Dendritic cell treated with granulocyte-macrophage colony-stimulating factor and Interleukin-4, amounts not matched to agents 40 ng/mL and 50 ng/mL, for 4 days (primary cell): Measurements from ENCODE around the gene EDARADD.
"Not testable (repeated sequence)": the region's sequence is repeated elsewhere in the genome, so short reads cannot be mapped to it uniquely, and the experiment has no call there.

Experiments
- H3K27ac Mint-ChIP-seq: one replicate; pipeline ENCODE4 v1.8.0; 2022; ENCODE audit warnings: mild to moderate bottlenecking, mixed read lengths
- H3K27me3 Mint-ChIP-seq: one replicate; pipeline ENCODE4 v1.8.0; 2022; ENCODE audit warnings: mild to moderate bottlenecking, mixed read lengths
- H3K36me3 Mint-ChIP-seq: one replicate; pipeline ENCODE4 v1.8.0; 2022; ENCODE audit warnings: low read depth, mixed read lengths
- H3K4me1 Mint-ChIP-seq: one replicate; pipeline ENCODE4 v1.8.0; 2022; ENCODE audit warnings: low read depth, mixed read lengths
- H3K4me3 Mint-ChIP-seq: one replicate; pipeline ENCODE4 v1.8.0; 2022; ENCODE audit warnings: mild to moderate bottlenecking, moderate library complexity, mixed read lengths
- H3K9me3 Mint-ChIP-seq: one replicate; pipeline ENCODE4 v1.8.0; 2022; ENCODE audit warnings: mixed read lengths
- intact Hi-C: fragments of 100-400 bp; cut with micrococcal nuclease; formaldehyde crosslinking; loops from one replicate; pipeline ENCODE4 v1.15.0; 2022

The EDARADD gene

DNA sequence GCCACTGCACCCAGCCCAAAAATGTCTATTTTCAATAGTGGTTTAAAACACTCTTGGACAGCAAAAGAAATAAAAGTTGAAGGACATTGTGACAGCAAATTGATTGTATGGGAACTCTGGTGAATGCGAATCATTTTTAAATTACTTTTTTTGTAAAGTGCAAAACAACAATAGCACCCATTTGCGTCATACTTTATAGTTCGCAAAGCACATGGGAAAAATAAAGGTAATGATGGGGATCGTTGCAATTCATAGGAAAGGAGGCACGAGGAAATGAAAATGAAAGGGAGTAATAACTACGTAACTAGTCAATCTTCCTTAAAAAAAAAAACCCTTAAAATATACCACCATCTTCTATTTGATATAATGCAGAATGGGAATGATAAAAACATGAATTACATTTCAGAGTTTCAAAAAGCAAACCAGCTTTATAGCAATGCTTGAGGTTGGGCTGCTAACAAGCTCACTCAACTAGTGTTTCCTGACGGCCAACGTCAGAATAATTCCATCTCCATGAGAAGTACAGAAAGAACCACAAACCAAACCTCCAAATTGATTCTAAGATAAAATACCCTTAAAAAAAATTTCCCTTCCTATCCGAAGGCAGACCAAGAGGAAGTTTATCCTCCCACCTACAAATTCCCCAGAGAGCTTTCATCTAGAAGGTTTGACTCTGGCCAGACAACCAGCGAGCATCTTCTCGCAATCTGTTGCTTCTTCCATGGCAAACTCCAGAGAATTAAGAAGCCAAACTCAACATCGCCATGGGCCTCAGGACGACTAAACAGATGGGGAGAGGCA, at the start of gene EDARADD:
Gene EDARADD, plus strand, starts transcription at position 606 of the 801 bp plus-strand sequence. Its CDS starts 159 bp downstream, at position 765.
- H3K36me3 Mint-ChIP-seq, result no peaks in the 10 kb centered on the region
- intact Hi-C loops, result no loop called here
- peak within 1 kb of the TSS; percentile 78 for H3K4me3 Mint-ChIP-seq
- H3K27me3 Mint-ChIP-seq, result peaks cover 28% of the 10 kb centered on the region
- no peaks in the 10 kb centered on the region for H3K9me3 Mint-ChIP-seq
- peaks cover 23% of the 10 kb centered on the region for H3K4me1 Mint-ChIP-seq
- no peak within 1 kb of the TSS for H3K27ac Mint-ChIP-seq

DNA sequence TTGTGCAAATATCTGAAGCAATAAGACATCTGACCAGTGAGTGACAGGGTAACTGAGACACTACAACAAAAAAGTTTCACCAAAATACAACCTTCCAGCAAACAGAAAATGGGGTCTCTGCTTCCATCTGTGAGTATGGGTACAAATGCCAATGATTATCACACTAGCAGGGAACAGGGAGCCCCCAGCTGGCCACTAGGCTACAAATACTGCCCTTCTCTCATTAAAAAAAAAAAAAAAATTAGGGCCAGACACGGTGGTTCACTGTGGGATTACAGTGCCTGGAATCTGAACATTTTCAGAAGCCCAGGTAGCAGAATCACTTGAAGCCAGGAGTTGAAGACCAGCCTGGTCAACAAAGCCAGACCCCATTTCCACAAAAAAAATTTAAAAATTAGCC, 48.4 kb upstream of the EDARADD start:
- H3K36me3 Mint-ChIP-seq, result no peaks in the 10 kb centered on the region
- H3K27me3 Mint-ChIP-seq, result peaks cover 10% of the 10 kb centered on the region
- no peaks in the 10 kb centered on the region for H3K9me3 Mint-ChIP-seq
- no peak overlapping the region for H3K27ac Mint-ChIP-seq
- no peak overlapping the region for H3K4me3 Mint-ChIP-seq
- intact Hi-C loops, result no loop called here
- peaks cover 10% of the 10 kb centered on the region for H3K4me1 Mint-ChIP-seq

DNA sequence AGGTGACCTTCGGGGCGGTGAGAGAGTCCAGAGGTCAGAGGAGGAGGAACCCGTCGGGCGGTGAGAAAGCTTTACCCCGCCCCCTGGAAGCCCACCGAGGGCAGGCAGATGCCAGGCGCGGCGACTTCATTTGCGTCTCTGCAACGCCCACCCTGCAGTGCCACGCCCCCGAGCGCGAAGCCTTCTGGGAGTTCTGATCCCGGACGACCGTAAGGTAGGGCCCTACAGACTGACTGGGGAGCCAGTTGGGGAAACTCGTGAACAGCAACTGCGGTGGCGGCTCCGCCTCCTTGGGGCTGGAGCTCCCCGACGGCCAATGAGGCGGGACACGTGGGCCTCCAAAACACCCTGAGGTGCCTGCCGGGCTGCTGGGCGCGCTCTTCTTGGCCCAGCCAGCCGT, 46.0 kb upstream of the EDARADD start:
- no peaks in the 10 kb centered on the region for H3K9me3 Mint-ChIP-seq
- no peak overlapping the region for H3K27ac Mint-ChIP-seq
- H3K36me3 Mint-ChIP-seq, result no peaks in the 10 kb centered on the region
- peaks cover 9% of the 10 kb centered on the region for H3K4me1 Mint-ChIP-seq
- peaks cover 10% of the 10 kb centered on the region for H3K27me3 Mint-ChIP-seq
- intact Hi-C loops, result no loop called here
- H3K4me3 Mint-ChIP-seq, result no peak overlapping the region

DNA sequence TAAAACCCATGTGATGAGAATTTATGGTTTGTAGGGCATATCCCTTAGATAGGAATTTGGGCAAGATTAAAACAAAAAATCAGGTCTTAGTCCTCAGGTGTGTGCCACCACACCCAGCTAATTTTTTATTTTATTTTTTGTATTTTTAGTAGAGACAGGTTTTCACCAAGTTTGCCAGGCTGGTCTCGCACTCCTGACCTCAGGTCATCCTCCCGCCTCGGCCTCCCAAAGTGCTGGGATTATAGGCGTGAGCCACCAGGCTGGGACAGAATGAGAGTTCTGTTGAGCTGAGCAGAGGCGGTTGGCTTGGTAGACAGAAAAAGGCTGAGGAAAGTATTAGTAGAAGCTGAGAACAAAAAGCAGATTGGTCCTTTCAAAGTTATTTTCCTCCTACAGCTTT, 43.8 kb upstream of the EDARADD start:
- Mint-ChIP-seq H3K36me3 (no peaks in the 10 kb centered on the region), H3K27ac (no peak overlapping the region), H3K4me3 (no peak overlapping the region), H3K27me3 (peaks cover 10% of the 10 kb centered on the region), H3K9me3 (no peaks in the 10 kb centered on the region), H3K4me1 (peaks cover 4% of the 10 kb centered on the region)
- intact Hi-C loops, result no loop called here

DNA sequence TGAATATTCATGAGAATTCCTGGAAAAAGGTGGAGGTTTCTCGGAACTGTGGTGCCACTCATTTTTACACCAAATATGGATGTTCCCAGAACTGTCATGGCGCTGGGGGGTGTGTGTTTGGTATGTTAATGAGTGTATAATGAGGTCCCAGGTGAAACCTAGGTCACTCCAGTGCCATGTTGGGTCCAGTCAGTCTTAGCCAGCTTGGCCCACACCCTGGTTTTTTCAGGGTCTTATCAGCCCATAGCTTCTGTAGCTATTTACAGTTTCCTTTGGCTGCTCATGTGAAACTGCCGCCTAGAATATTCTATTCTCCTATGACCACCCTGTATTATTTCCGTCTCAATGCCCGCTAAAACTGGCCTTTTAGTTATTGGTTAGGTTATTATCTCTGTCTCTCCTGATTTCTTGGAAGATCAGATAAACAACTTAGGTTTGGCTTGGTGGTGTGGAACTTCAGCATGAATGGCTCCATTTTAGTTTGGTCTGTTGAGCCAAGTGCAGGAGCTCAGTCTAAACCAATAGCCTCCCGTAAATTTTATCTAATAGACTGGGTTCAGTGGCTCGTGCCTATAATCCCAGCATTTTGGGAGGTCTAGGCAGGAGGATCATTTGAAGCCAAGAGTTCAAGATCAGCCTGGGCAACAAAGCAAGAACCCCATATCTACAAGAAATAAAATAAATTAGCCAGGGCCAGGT, 42.1 kb upstream of the EDARADD start:
- H3K36me3 Mint-ChIP-seq, result no peaks in the 10 kb centered on the region
- H3K27ac Mint-ChIP-seq, result no peak overlapping the region
- intact Hi-C loops, result no loop called here
- peaks cover 10% of the 10 kb centered on the region for H3K27me3 Mint-ChIP-seq
- H3K4me1 Mint-ChIP-seq, result peaks cover 4% of the 10 kb centered on the region
- no peak overlapping the region for H3K4me3 Mint-ChIP-seq
- no peaks in the 10 kb centered on the region for H3K9me3 Mint-ChIP-seq

DNA sequence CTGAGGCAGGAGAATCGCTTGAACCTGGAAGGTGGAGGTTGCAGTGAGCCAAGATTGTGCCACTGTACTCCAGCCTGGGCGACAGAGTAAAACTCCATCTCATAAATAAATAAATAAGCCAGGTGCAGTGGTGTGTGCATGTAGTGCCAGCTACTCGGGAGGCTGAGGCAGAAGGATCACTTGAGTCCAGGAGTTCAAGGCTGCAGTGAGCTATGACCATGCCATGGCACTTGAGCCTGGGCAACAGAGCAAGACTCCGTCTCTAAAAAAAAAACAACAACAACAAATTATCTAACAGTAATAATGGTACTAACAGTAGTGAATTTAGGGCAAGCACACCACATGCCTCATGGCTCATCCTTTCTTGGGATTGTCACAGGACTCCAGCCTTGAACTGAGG, 41.3 kb upstream of the EDARADD start:
- H3K9me3 Mint-ChIP-seq, H3K36me3 Mint-ChIP-seq, H3K4me1 Mint-ChIP-seq, H3K4me3 Mint-ChIP-seq, H3K27ac Mint-ChIP-seq, H3K27me3 Mint-ChIP-seq, intact Hi-C loops: not testable (repeated sequence)

DNA sequence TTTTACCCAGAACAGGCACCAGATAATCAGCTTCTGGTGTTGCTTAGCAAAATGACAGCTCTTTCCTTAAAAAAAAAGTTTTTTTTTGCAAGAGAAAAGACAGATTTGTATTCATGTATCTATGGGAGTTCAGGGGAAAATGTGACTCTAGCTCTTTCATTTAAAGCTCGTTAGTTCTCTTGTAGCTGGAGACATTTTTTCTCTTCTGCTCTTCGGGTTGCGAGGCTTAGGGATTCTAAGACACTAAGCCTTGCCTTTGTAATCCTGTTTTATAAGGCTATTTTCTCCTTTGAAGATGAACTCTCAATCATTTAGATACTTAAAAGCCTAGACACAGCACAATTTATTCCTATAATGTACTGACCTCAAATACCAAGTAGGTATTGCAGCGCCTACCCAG, 40.3 kb upstream of the EDARADD start:
- Mint-ChIP-seq H3K4me3 (no peak overlapping the region), H3K27ac (no peak overlapping the region), H3K36me3 (no peaks in the 10 kb centered on the region), H3K27me3 (peaks cover 10% of the 10 kb centered on the region), H3K4me1 (peaks cover 4% of the 10 kb centered on the region), H3K9me3 (peaks cover 9% of the 10 kb centered on the region)
- intact Hi-C loops, result no loop called here

DNA sequence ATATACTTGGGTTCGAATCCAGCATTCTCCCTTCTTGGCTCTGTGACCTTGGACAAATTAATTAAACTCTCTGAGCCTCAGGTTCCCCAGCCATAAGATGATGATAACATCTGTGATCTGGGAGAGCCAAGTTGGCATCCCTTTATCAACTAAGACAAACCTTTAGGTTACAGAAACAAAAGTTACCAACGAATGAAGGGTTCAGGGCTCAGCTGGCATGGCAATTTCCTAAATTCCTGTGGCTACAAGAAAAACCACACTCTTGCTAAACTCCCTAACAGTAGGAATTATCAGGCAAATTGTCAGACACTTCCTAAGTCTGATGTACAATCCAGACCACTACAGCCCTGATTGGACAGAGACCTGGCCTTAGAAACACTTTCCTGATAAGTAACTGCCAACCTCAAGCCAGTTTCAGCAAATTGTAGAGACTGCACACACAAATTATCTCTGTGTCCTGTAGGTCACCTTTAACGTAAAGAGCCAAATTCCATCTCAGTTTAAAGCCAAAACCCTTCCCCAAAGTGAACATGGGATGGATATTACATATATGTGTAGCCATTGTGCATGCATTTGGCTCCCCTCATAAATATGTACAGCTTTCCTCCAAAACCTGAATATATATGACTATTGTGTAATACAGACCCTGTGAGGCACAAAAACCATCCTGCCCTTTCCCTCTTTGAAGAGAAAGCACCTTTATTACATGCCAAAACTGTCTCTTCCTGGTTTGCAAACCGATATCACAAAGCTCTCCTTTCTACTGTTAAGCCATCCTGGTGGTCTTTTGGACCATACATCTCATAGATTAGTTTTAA, 39.5 kb upstream of the EDARADD start:
- H3K27me3 Mint-ChIP-seq, result peaks cover 4% of the 10 kb centered on the region
- no peak overlapping the region for H3K4me3 Mint-ChIP-seq
- intact Hi-C loops, result no loop called here
- H3K9me3 Mint-ChIP-seq, result peaks cover 17% of the 10 kb centered on the region
- H3K4me1 Mint-ChIP-seq, result peaks cover 2% of the 10 kb centered on the region
- H3K36me3 Mint-ChIP-seq, result no peaks in the 10 kb centered on the region
- no peak overlapping the region for H3K27ac Mint-ChIP-seq

DNA sequence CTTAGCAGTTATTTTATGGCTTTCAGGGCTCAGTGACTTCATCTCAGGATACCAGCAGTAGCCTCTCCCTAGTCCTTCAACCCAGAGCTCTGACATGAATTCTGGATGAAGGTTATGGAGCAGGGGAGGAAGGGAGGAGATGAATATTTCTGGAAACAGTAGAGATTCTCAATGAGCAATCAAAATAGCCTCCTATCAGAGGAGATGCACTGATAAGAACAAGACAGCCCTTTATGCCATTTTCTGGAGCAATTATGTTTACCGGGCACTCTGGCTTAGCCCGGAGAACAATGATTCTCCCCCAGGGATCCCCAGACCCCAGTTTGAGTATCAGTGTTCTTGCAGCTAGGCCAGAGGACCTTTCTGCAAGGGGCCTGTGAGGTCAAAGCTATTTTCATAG, 37.9 kb upstream of the EDARADD start:
- H3K27me3 Mint-ChIP-seq, result no peaks in the 10 kb centered on the region
- H3K4me3 Mint-ChIP-seq, result no peak overlapping the region
- intact Hi-C loops, result no loop called here
- no peaks in the 10 kb centered on the region for H3K36me3 Mint-ChIP-seq
- H3K27ac Mint-ChIP-seq, result no peak overlapping the region
- no peaks in the 10 kb centered on the region for H3K4me1 Mint-ChIP-seq
- peaks cover 20% of the 10 kb centered on the region for H3K9me3 Mint-ChIP-seq

DNA sequence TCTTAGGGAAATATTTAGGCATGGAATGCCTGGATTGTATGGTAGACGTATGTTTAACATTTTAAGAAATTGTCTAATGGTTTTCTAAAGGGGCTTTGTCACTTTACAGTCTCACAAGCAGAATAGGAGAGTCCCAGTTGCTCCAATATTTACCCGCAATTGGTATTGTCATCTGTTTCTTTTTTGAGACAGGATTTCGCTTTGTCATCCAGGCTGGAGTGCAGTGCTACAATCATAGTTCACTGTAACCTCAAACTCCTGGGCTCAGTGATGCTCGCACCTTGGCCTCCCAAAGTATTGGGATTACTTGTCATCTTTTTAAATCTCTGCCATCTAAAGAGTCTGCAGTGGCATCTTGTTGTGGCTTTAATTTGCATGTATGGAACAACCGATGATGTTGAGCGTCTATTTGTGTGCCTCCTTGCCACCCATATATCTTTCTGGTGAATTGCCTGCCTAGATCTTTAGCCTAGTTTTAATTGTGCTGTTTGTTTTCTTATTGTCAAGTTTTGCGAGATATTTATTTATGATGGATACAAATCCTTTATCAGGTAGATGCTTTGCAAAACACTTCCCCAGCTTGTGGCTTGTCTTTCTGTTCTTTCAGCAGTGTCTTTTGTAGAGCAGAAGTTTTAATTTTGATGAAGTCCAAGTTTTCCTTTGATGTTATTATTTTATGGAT, 32.0 kb upstream of the EDARADD start:
- Mint-ChIP-seq H3K27me3 (no peaks in the 10 kb centered on the region), H3K4me1 (no peaks in the 10 kb centered on the region), H3K27ac (no peak overlapping the region), H3K36me3 (no peaks in the 10 kb centered on the region), H3K4me3 (no peak overlapping the region), H3K9me3 (peaks cover 20% of the 10 kb centered on the region)
- intact Hi-C loops, result no loop called here

DNA sequence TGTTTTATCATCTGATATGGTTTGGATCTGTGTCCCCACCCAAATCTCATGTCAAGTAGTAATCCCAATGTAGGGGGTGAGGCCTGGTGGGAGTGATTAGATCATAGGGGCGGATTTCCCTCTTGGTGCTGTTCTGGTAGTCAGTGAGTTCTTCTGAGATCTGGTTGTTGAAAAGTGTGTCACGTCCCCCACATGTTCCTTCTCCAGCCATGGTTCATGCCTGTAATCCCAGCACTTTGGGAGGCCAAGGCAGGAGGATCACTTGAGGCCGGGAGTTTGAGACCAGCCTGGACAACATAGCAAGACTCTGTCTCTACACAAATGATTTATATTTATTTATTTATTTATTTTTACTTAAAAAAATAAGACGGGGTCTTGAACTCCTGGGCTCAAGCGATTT, 30.8 kb upstream of the EDARADD start:
- Mint-ChIP-seq H3K27ac (no peak overlapping the region), H3K9me3 (peaks cover 16% of the 10 kb centered on the region), H3K4me3 (no peak overlapping the region), H3K27me3 (no peaks in the 10 kb centered on the region), H3K36me3 (no peaks in the 10 kb centered on the region), H3K4me1 (no peaks in the 10 kb centered on the region)
- intact Hi-C loops, result no loop called here

DNA sequence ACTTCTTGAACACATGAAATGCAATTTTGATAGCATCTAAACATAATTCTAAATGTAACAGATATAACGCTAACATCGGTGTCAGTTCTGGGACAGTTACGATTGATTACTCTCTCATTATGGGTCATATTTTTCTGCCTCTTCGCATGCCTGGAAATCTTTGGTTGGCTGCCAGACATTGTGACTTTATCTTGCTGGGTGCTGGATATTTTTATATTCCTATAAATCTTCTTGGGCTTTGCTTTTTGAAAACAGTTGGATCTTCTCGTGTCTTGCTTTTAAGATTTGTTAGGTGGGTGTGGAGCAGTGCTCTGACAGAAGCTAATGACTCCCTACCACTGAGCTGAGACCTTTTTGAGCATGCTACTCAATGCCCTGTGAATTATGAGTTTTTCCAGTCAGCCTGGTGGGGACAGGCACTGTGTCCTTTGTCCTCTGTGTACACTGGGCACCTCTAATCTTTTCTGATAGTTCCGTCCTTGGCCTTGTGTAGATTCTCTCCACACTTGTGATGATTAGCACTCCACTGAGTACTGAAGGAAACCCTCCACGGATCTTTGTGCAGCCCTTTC, 28.0 kb upstream of the EDARADD start:
- no peaks in the 10 kb centered on the region for H3K4me1 Mint-ChIP-seq
- H3K4me3 Mint-ChIP-seq, result no peak overlapping the region
- no peaks in the 10 kb centered on the region for H3K27me3 Mint-ChIP-seq
- no peak overlapping the region for H3K27ac Mint-ChIP-seq
- intact Hi-C loops, result no loop called here
- H3K36me3 Mint-ChIP-seq, result no peaks in the 10 kb centered on the region
- H3K9me3 Mint-ChIP-seq, result no peaks in the 10 kb centered on the region

DNA sequence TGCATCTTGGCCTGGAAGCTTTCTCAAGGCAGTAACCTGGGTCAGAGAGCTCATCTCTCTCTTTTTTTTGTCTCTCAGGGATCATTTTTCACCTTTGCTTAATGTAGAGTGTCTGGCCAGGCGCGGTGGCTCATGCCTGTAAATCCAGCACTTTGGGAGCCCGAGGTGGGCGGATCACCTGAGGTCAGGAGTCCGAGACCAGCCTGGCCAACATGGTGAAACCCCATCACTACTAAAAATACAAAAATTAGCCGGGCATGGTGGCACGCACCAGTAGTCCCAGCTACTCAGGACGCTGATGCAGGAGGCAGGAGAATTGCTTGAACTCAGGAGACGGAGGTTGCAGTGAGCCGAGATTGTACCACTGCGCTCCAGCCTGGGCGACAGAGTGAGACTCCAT, 27.4 kb upstream of the EDARADD start:
- H3K36me3 Mint-ChIP-seq, H3K9me3 Mint-ChIP-seq, H3K4me1 Mint-ChIP-seq, H3K4me3 Mint-ChIP-seq, intact Hi-C loops, H3K27me3 Mint-ChIP-seq, H3K27ac Mint-ChIP-seq: not testable (repeated sequence)
